Stimulated activated CD8-positive, alpha-beta memory T cell treated with anti-CD3 and anti-CD28 coated beads, Interleukin-4, amount 100 ng/mL, for 24 hours (primary cell): Measurements from ENCODE around the gene PCK1.

Experiments
- DNase-seq: peaks from one replicate; pipeline ENCODE4 v3.0.0-alpha.2; 2020; ENCODE audit warnings: low read depth

The PCK1 gene

GRCh38 chr20:57589728-57590484 lies 29.0 kb downstream of the PCK1 start:
- no peak for DNase-seq

GRCh38 chr20:57590485-57591288 lies 29.8 kb downstream of the PCK1 start:
- DNase-seq: no peak

DNA sequence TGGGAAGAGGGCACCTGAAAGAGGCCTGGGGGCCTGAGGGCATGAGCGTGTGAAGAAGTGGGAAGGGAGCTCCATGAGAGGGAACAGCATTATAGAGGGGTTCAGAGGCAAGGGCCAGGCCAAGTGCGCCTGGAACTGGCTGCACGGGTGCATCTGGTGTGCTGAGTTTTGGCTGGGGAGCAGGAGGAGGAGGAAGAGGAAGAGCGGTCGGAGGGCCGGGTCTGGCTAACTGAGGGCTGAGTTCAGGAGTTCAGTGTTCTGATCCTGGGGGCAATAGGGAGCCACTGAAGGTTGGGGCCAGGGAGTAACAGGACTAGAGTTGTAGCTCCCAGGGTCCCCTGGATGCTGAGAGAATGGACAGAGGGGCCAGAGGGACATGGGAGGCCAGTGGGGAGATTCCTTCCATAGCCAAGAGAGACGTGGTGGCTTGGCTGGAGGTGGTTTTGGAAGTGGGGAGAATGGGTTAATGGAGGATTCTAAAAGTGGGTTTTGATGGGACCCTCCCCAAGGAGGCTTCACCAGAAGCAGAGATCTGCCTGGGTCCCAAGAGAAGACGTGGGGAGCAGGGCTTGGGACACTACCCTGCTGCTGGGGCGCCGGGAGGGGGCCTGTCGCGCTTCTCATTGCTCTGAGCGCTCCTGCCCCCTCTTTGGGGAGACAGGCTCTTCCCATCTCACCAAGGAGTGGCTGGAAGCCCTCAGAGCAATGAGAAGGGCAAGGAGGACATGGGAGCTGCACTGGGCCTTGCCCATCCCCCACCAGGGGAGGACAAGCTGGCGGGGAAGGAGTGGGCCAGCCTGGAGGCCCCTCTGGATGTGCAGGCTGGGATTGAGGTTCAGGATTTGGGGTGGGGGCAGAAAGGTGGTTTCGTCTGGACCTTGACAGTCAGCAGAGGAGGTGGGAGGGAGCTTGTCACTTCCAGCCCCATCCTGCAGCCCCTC lies 30.6 kb downstream of the PCK1 start:
- DNase-seq: no peak

DNA sequence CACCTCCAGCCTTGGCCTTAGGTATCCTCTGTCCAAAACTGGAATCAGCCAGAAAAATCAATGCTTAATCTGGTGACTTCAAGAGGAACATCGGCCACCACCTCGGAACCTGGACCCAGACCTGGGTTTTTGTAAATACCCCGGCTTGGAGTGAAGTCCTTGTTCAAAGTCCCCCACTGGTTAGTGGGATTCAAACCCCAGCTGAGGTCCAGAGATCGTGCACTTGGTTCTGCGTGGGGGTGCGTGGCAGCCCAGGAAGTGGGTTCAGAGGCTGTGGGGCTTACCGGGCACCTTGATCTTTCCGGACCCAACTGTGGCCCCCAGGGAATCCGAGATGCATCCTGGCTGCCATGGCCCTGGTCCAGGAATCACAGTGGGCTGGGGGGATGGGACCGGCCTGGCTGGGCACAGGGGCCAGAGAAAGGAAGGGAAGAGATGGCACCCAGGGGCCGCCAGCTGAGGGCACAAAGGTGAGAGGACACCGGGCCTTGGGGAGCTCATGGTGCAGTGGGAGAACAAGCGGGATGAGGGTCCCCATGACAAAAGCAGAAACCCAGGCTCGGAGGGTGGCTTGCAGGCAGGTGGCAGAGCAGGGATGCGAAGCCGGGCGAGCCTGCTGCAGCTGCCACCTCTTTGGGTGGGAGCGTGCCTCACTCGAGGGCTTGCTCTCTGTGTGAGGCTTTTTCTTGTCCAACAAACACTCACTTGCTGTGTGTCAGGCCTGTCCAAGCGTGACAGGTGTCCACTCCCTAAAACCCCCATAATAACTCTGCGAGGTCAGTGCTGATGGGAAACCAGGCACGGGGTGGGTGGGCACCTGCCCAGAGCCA lies 31.6 kb downstream of the PCK1 start:
- DNase-seq: no peak

DNA sequence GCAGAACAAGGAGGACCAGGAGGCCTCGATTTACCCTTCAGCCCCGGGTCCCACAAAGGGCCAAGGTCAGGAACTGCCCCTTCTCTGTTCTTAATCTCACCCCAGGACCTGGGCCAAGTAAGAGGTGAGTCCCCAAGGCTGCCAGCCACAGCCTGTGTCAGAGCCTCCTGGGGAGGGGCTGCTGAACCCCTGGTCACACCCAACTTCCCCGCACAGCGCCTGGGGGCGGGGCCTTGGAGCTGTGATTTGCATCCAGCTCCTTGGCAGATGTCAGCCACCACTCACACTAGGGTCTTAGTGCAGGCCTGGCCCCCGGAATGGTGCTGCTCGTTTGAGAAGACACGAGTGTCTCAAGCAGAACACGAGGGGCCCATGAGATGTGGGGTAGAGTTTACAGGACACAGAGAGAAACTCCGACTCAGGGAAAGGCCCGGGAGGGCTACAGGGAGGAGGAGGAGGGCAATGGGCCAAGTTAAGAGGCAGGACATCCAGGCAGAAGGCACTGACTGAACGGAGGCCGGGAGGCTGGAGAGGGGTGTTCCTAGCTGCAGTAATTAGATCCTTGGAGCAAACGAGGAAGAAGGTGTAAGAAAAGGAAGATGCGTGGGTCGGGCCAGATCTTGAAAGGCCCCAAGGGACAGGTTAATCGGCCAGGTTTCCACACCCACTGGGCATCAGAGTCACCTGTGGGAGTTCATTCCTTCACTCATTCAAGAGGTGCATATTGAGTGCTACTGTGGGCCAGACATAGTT lies 32.4 kb downstream of the PCK1 start:
- DNase-seq: no peak

DNA sequence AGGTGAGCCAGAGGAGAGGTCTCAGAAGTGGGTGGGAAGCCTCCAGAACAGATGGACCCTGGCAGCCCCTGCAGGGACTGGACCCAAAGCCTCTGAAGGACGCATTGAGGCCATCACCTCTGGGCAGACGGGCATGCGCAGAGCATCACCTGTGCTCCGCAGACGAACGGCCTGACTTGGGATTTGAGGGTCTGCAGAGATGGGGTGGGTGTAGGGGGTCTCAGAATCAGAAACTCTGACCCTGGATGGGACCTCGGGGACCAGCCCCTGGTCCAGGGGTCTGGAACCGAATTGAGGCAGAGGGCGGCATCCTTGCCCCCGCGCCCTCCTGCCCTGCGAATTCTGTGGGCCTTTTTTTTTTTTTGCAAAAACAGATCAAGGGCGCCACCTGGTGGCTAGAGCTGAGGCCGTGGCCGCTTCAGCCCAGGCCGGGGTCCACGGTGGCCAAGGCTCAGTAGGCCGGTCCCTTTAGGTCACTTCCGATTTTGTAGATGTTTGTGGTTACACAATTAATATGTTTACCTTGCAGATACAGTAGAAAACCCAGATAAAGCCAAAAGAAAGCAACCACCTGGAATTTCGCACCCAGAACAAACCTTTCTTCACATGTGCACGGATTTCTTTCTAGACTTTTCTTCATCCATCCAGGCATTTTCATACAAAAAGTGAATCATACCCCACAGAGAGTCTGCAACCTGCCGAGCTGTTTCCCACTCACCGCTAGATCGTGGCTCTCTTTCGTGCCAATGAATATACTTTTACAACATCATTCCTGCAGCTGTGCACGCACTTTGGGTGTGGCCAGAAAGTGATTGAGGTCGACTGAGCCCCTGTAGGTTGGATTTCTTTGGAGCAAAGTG lies 33.4 kb downstream of the PCK1 start:
- DNase-seq: no peak

DNA sequence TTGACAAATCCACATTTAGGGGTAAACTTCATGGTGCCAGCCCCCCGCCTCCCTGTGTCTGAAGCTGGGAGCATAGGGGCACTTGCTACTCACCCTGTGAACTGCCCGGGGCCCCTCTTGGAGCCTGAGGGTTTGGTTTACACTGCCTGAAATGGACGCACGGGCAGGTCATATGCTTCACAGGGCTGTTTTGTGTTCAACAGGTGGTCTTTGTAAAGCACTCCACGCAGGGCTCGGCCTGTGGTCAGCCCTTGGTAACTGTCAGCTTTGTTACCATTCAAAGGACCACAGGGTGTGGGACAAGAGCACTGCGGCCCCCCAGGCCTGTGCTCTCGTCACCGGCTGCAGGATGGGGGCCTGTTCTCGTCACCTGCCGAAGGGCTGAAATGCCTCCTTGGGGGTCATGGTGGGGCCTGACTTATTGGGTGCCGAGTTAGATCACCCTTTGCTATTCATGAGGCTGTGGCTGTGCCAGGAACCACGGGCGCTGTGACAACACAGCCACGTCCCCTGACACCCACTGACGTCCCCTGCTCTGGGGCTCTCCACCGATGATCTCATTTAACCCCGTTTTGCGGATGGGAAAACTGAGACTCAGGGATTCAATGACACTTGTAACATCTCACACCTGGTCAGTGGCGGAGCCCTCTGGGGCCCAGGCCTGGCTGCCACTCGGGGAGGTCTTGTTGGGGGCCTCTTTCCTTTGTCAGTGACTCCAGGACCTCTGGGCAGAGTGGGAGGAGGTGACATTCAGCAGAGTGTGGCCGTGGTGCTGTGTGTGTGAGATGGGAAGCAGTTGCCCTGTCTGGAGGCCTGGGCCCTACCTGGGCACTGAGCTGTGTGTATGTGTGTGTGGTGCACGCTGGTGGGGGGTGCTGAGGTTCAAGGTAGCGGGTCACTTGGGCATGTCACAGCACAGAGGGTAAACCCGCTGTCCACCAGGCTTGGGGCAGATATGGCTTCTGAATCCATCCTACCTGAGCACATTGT lies 34.4 kb downstream of the PCK1 start:
- no peak for DNase-seq

GRCh38 chr20:57596358-57596757 lies 35.4 kb downstream of the PCK1 start:
- no peak for DNase-seq

DNA sequence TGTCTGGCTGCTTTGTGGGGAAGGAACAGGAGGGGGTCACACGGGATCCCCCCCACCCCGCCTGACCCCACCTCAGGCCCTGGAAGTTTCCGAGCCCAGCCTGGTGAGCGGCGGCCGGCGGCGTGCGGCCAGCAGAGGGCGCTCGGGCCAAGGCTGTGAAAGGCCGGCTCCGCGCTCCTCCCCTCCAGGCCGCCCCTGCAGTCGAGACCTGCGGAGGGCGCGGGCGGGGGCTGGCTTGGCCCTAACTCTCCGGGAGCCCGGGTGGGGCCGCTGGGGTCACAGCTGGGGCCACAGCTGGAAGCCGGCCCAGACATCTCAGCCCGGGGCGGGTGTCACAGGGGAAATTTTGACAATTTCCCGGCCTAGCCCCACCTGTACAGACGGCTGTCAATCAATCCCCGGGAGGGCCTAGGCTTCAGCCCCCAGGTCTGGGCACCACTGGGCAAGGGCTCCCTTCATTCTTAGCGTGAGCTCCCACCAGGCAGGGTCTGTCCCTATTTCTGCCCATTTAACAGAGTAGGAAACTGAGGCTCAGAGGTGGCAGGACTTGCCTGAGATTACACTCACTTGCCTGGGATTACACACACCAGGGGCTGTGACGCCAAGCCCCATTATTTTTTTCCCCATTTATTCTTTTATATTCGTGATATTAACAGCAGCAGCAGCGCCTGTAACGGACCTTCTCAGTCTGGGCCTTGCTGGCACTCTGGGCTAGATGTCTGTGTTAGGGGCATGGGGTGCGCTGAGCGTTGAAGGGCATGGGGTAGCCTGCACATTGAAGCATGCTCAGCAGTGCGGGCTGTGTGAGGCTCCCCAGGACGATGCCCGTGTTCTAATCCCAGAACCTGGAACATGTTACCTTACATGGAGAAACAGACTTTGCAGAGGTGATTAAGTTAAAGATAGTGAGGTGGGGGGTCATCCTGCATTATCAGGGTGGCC lies 36.4 kb downstream of the PCK1 start:
- DNase-seq: peak; percentile 65

- DNase-seq: no peak
Measured at GRCh38 chr20:57598060-57598459, 37.1 kb downstream of the PCK1 start.

- DNase-seq: no peak
Measured at GRCh38 chr20:57598491-57598890, 37.6 kb downstream of the PCK1 start.

- no peak for DNase-seq
Measured at GRCh38 chr20:57600320-57601210, 39.7 kb downstream of the PCK1 start.

- DNase-seq: no peak
Measured at GRCh38 chr20:57601211-57601570, 40.3 kb downstream of the PCK1 start.

GRCh38 chr20:57601737-57602136 lies 40.8 kb downstream of the PCK1 start:
- no peak for DNase-seq

DNA sequence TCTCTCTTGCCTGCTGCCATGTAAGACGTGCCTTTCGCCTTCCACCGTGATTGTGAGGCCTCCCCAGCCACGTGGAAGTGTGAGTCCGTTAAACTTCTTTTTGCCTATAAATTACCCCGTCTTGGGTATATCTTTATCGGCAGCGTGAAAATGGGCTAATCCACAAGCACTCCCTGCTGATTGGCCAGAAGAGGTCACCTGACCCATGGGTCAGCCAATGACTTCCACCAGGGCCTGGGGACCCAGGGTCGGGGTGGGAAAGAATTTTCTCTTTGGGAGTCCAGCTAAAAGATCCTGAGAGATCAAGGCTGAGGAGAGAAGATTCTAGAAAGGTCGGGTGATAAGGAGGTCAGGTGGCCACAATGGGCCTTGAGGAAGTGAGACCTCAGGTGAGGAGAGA lies 42.2 kb downstream of the PCK1 start:
- no peak for DNase-seq

GRCh38 chr20:57605045-57605444 lies 44.1 kb downstream of the PCK1 start:
- DNase-seq: no peak
